GM12864 (cell line): Measurements from ENCODE around the gene EGLN2.
A peak's percentile ranks its signal among the peaks of the same experiment; 100 is the strongest.
"Not testable (repeated sequence)": the region's sequence is repeated elsewhere in the genome, so short reads cannot be mapped to it uniquely, and the experiment has no call there.

Experiments
- DNase-seq: peaks from one replicate; pipeline ENCODE4 v3.0.0-alpha.2; 2011; ENCODE audit warnings: low read depth
- H3K4me3 ChIP-seq: 2 replicates; pipeline ENCODE4 v1.5.1; 2011; ENCODE audit warnings: mild to moderate bottlenecking, low read depth, low read length, control low read depth
- CTCF ChIP-seq: IDR thresholded peaks from 2 replicates; pipeline ENCODE4 v1.5.1; 2011; ENCODE audit warnings: low read depth, mild to moderate bottlenecking, moderate library complexity, low read length, control low read depth, inconsistent platforms; ENCODE audit errors: missing control alignments

EGLN2 gene

GRCh38 chr19:40815223-40815622 lies 16.2 kb downstream of the EGLN2 start:
- no peak for DNase-seq
- H3K4me3 ChIP-seq, result no peak overlapping the region

GRCh38 chr19:40818480-40819399 lies 19.7 kb downstream of the EGLN2 start:
- DNase-seq, H3K4me3 ChIP-seq: not testable (repeated sequence)
- peak; percentile 36 for TF ChIP-seq CTCF

More at GRCh38 chr19:40815223-40815622, 16.2 kb downstream of the EGLN2 start:
- TF ChIP-seq CTCF, result no peak

- peak; percentile 70 for TF ChIP-seq CTCF
- not testable (repeated sequence) for H3K4me3 ChIP-seq, DNase-seq
Observed at GRCh38 chr19:40819479-40820234, 20.7 kb downstream of the EGLN2 start.

GRCh38 chr19:40822161-40822560 lies 23.2 kb downstream of the EGLN2 start:
- H3K4me3 ChIP-seq, result no peak overlapping the region
- DNase-seq, result no peak
- TF ChIP-seq CTCF, result no peak

- not testable (repeated sequence) for H3K4me3 ChIP-seq, DNase-seq
Observed at GRCh38 chr19:40822704-40823553, 23.9 kb downstream of the EGLN2 start.

GRCh38 chr19:40824916-40825315 lies 25.9 kb downstream of the EGLN2 start:
- H3K4me3 ChIP-seq, DNase-seq: not testable (repeated sequence)

GRCh38 chr19:40825460-40826095 lies 26.6 kb downstream of the EGLN2 start:
- not testable (repeated sequence) for DNase-seq, H3K4me3 ChIP-seq

GRCh38 chr19:40826312-40826698 lies 27.3 kb downstream of the EGLN2 start:
- DNase-seq, H3K4me3 ChIP-seq: not testable (repeated sequence)

GRCh38 chr19:40826699-40827385 lies 27.9 kb downstream of the EGLN2 start:
- H3K4me3 ChIP-seq, DNase-seq: not testable (repeated sequence)
